ENCODE measurements around the gene GFPT2.

GFPT2 gene

DNA sequence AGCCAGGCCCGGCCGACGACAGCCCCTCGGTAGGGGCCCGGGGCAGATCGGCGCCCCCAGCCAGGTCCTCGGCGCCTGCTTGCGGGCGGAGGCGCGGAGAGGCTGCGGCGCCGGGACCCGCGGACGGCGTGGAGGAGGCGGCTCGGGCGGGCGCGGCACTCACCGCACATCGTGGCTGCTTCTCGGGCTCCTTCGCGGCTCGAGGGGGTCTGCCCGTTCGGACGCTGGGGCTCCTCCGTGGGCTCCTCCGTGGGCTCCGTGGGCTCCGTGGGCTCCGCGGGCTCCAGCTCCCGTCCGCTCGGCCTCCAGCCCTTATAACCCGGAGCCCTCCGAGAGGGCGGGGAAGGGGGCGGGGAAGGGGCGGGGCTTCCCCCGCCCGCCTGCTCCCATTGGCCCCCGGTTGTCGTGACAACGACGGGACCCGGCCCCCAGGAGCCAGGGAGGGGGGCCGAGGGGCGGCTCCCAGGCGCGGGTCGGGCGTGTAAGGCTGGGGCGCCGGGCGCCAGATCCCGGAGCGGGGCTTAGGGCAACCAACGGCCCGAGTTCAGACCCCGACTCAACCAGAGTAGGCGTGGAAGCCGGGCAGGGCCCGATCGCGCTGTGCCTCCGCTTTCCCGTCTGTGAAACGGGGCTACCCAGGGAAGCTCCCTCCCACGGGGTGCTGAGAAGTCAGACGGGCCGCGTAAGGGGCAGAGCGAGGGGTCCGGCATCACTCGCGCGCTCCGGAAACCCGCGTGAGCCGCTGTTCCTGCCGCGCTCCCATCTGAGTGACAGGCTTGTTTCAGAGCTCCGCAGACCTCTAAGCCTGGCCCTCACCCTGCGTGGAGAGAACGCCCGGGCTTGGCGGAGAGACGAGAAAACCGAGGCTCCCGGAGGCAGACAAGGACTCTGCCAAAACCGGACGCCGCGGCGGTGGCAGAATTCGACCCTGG, at the start of gene GFPT2:
Gene GFPT2, minus strand, starts transcription at position 289 of the 932 bp plus-strand sequence. Its CDS starts 119 bp downstream, at position 170.
- ATAC-seq = peak; percentile 86 to 88

DNA sequence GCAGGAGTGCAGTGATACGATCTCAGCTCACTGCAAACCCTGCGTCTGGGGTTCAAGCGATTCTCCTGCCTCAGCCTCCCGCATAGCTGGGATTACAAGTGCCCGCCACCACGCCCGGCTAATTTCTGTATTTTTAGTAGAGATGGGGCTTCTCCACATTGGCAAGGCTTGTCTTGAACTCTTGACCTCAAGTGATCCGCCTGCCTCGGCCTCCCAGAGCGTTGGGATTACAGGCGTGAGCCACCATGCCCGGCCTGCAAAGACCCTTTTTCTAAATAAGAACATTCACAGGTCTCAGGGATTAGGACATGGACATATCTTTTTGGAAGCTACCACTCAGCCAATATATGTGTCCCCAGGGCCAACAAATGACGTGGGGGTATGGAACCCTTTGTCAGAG, 49.6 kb upstream of the GFPT2 start:
- ATAC-seq = no peak

DNA sequence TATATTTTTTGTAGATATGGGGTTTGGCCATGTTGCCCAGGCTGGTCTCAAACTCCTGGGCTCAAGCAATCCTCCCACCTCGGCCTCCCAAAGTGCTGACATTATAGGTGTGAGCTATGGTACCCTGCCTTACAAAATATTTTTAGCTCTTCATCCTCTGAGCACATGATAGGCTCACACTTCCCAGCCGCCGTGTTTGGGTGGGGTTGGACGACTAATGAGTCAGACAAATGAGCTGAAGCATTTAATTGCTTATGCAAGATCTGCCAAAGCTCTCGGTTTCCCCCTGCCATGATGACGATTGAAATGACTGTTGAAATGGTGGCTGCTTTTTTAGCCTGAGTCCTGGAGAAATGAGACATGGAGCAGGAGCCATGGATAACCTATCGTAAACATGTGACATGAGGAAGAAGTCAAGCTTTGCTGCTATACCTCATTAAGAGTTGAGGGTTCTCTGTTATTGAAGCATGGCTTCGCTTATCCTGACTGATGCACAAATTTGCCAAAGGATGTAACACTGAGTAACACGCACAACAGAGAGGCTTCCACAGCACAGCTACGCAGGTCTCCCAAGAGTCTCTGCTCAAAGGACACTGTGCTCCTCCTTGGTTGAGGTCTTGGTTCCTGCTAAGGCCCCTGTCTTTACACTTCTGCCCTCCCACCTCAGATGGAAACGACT, 48.2 kb upstream of the GFPT2 start:
- ATAC-seq = no peak

DNA sequence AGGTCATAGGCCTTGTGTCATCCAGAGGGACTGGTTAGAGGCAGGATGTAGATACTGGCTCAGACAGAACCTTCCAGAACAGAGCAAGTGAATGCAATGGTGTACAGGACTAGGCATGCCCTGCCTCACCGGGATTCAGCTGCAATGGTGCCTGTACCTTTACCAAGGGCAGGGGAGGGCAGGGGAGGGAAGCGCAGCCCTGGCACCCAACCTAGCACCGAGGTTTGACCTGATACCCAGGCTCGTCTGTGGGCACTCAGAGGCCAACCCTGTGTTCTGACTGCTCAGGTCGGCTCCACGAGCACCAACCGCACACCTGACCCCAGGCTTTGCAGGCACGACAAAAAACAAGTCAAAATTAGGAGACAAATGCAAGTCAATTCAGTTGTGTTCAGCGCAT, 47.3 kb upstream of the GFPT2 start:
- no peak for ATAC-seq

DNA sequence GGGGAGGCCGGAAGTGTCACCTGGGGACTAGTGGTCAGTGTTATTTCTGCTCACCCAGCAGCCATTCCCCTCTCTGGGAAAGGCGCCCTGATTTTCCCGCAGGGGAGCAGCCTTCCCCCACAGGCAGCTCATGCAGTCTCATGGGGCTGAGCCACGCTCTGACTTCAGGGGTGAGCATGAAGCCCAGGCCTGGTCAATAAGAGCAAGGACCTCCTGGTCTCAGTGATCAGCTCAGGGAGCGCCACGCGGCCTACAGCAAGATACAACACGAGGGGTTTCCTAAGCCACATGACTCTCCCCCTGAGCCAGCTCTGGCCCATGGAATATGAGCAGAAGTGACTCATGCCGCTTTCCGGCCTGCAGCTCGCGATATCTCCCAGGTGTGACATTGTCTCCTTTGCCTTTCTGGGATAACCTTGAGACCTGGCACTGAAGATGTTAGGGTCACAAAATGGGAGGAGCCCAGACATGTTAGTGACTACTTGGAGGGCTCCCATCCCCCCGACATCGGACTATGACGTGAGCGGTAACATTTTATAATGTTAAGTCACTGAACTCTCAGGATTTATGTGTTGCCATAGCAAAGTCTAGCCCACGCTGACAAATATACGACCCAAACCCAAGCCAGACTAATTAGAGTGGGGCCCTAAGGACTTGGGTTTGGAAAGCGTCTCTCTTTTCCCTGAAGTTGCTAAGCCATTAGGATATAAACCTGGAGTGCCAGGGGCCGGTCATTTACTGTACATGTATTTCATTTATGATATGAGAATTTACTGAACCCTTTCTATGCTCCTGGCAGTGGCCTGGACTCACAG, 46.5 kb upstream of the GFPT2 start:
- ATAC-seq = no peak

DNA sequence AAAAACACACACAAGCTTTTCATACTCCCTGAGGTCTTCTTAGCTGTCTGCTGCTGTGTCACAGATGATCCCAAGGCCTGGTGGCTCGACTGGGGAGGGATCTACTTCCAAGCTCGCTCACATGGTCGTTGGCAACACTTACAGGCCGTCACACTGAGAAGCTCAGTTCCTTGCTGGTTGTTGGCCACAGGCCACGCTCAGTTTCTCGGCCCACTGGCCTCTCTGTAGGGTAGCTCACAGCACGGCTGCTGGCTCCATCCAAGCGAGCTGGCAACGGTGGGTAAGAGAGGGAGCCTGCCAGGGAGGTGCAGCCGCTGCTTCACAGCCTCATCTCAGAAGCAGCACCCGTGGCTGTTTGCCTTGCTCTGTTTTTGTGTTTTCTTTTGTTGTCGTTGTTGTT, 43.8 kb upstream of the GFPT2 start:
- ATAC-seq = no peak

DNA sequence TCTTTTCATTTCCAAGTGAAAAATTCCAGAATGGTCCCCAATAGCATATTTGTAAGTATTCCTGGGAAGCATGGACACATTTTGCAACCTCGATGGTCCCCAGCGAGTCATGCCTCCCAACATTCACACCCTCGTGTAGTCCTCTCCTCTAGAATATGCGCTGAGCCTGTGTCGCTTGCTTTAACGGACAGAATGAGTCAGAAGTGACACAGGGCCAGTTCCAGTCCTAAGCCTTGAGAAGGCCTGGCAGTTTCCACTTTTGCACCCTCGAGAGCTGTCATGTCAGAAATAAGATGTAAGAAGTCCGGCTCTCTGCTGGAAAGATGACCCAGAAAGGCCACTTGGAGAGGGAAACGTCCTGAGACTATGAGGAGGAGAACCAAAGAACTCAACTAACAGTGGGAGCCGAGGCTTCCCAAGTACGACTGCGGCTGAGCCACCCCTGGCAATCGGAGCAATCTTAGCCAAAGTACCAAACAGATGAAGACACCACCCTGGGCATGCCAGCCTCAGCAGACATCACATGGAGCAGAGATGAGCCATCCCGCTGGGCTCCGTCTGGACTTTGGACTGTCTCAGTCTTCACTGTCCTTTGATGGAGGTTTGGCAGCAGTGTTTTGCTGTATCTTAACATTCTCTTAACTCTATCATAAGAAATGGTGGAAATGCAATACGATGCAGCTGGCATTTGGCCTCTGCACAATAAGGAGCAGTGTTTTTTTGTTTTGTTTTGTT, 42.6 kb upstream of the GFPT2 start:
- no peak for ATAC-seq

DNA sequence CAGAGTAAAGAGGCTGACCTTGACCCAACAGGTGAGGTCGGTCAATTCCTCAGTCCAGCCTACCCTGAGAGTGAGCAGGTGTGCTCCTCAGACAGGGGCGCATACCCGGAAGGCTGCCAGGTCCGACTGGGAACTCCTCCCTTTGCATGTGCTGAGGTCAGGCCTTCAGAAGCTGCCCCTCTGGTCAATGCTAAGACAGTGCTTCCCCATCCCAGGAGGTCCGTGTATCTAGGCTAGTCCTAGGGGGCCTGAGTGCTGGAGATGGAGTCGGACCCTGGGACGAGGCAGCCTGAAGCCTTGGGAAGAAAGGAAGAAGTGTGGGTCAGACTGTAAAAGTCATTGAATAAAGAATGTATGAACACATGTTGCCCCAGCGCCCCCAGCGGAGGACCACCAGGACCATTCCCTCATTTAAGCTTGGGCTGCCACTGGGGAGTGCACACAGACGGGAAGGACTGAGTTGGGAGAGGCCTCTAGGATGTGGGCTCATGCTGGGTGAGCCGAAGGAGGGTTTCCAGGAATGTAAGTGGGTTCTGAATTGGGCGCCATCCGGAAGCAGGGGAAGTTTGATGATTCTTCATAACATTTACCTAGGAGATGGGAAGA, 41.0 kb upstream of the GFPT2 start:
- ATAC-seq = no peak

DNA sequence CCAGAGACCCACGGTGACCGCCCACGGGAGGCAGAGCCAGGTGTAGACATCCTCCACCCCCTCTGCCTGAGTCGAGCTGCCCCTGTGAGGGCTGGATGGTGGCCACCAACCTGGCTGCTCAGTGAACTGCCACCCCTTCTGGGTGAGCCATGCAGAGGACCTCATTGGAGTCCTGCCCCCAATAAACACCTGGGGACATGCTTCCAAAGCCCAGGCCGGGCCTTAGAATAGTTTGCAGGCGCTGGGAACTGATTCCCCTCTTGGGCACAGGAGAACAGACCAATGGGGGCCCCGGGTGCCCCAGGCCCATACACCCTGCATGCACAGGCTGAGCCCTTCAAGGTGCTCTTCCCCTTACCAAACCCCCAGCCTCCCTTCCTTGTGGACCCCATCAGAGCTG, 38.1 kb upstream of the GFPT2 start:
- ATAC-seq = no peak

DNA sequence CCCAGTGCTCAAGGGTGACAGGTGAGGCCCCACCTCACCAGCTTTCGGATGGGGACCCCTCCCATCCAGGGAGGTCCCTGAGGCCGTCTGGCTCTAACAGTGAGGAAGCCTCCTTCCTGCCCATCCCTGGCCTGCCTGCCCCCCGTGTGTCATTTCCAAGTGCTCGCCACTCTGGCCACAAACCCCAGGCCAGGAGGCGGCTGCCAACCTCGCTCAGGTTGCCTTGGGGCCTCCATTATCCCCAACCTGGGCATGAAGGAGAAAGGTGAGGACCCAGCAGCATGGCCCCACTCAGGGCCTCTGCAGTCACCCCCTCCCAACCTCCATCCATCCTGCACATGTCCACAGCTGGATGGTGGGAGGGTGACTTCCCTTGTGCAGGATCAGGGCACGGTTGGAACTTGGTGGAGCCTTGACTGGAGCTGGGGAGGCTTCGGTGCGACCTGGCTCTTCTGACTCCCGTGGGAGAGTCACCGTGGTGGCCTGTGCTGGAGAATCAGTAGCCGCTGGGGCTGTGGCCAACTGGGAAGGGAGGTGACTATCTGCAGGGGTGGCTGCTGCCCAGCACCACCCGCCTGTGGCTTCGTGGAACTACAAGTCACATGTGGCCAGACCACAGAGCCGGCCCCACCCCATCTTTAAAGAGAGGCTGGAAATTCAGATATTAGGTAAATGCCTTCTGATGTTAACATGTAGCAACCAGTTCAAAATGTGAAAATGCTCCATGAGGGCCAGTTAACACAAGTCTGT, 37.5 kb upstream of the GFPT2 start:
- ATAC-seq = no peak

DNA sequence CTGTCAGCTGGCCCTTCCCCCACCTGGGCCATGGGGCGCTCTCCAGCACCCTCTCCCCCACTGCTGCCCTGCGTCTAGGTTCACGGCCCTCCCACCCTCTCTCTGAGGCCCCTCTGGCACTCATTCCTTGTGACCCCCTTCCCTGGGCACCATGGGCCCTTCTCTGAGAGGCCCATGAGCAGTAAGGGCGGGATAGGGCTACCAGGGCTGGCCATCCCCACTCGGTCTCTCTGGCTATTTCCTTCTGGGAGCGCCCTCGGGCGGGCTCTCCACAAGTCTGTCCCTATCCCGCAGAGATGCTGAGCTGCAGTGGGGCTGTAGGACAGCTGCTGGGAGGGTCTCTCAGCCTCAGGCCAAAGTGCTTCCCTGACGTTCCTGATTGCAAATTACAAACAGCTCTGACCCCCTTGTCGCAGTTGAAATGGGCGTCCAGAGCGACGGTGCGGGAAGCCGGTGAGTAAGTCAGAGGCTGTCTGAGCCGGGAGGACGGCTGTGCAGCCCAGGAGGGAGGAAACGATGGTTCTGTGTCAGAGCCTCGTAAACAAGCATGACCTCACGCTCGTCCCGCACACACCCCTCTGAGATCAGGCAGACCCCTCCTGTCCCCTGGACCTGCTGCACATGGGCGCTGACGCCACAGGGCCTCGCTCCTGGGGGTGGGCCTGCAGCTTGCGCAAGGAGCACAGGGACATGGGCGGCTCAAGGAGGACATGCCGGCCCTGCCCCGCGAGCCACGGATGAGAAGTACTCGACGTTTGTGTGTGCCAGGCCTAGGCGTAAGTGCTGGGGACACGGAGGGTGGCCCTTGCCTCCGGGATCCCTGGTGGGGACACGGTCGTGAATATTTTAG, 36.3 kb upstream of the GFPT2 start:
- no peak for ATAC-seq

DNA sequence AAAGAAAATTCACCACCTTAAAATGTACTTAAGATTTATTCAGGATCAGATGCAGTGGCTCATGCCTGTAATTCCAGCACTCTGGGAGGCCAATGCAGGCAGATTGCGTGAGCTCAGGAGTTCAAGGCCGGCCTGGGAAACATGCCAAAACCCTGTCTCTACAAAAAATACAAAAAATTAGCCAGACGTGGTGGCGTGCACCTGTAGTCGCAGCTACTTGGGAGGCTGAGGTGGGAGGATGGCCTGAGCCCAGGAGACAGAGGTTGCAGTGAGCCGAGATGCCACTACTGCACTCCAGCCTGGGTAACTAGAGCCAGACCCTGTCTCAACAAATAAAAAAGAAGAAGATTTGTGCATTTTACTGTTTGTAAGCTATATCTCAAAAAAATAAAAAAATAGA, 34.7 kb upstream of the GFPT2 start:
- no peak for ATAC-seq

DNA sequence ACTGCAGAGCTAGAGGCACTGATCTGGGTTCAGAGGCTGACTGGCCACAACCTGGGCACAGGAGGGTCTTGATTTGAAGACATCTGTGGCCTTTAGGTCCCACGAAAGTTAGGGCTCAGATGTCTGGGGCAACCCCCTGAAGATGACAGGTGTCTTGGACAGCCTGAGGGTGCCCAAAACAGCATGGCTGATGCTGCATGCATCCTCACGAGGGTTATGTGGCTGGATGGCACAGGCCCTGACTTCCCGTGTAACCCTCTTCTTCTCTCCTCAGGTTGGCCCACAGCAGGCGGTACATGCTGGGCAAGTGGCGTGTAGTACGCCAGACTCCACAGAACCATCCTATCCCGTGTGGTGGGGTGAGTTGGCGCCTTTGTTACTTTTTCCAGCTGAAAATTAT, 29.8 kb upstream of the GFPT2 start:
- no peak for ATAC-seq

DNA sequence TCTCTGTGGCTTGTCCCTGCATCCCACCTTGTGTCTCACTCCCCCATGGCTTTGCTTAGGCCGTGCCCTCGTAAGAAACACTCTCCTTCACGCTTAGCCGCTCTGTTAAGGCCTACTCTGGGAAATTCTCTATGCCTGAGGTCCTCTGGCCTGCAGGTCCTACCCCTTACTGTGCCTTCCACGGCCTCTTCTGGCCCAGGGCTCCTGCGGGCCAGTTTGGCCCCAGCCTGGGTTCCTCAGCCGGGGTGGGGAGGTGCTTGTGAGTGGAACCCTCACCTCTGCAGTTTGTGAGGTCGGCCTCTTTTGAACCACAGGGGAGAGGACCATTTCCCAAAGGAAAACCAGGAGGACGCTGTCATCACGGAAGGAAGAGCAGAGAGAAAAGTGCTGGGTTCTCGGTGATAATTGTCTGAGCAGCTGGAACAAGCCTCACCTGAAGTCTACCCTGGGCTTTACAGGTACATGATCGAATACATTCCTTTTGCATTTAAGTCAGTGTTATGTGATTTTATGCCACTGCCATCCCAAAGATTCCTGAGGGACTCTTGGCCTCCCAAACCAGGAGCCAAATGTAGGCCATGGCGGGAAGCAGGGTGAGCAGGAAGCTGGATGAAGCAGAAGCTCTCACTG, 28.8 kb upstream of the GFPT2 start:
- ATAC-seq = no peak

DNA sequence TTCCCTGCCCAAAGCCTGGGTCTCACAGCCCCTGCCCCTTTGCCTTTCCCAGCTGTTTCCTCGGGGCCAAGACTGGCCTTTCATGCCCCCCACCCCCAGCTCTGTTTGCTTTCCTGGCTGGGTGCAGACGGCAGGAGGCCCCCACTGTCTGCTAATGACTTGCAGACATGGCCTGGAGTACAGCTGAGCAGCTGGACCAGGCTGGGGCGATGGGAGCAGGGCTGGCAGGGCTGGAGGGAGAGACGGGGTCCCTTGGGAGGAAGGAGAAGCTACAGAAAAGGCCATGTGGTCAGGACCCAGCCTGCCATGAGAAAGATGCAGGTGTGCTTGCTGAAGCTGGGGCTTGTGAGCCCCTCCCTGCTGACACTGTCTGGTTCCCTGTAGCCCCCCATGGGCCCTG, 28.3 kb upstream of the GFPT2 start:
- ATAC-seq = no peak

DNA sequence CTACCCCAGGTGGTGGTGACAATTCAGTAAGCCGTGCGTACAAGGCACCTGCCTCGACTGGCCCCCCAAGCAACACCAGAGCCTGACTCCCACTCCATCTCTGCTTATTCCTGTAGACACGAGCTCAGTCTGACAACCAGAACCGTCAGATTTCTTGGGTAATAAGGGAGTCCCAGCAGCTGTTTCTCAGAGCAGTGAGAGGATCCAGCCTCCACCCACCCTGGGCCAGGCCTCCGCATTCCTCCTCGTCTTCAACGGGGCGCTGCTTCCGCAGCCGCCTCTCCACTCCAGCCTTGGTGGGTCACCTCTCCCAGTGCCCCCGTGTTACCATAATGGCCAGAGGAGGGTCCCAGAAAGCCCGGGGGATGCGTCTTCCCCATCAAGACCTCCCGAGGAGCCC, 27.7 kb upstream of the GFPT2 start:
- no peak for ATAC-seq

DNA sequence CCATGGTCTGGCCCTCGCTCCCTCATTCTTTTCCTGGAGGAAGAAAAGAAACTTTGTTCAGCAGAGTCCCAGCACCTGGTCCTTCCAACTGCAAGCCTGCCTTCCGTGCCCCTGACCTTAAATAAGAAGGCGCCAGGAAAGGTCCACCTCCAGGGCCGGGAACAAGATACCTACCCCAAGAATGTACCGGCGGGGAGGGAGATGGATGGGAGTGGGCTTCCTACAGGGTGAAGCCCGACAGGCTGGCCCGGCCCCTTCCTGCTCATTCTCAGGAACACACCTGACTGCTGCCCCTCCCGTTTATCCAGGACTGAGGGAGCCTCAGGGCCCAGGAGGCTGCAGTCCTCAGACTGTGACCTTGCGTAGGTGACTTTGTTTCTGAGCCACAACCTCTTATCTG, 27.3 kb upstream of the GFPT2 start:
- ATAC-seq = no peak

DNA sequence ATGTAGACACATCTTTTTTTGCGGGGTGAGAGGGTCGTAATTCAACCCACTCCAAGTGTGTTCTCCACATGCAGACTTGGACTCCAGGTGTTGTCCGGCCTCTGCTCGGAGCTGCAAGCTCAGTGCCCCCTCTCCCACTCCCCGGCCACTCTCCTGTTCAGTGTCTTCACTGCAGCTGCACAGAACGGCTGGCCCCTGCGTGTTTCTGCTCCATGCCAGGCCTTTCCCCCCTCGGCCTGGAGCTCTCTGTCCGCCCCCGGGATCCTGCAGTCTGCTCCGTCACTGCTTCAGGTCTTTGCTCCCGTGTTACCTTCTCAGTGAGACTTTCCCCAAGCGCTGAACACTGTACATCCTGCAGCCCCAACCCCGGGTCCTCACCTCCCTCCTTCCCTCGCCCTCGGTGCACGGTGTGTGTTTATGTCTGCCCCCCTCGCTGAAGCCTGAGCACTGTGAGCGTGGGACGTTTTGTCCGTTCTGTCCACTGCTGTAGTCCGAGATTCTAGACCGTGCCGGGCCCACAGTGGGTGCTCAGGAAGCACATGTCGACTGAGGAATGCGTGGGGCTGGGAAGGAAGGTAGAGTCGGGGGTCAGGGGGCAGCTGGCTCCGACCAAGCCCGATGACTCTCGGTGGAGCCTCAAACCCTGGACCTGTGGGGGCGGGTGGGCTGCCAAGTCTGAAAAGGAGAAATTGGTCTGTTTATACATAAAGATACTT, 26.4 kb upstream of the GFPT2 start:
- no peak for ATAC-seq
